HG03196 (cell line): ENCODE measurements around the gene MACF1.

Experiments
- ATAC-seq: cut with Tn5 transposase; IDR thresholded peaks from one replicate; pipeline ENCODE4 v1.9.1; 2021; ENCODE audit not compliant: unreplicated experiment

MACF1 gene

DNA sequence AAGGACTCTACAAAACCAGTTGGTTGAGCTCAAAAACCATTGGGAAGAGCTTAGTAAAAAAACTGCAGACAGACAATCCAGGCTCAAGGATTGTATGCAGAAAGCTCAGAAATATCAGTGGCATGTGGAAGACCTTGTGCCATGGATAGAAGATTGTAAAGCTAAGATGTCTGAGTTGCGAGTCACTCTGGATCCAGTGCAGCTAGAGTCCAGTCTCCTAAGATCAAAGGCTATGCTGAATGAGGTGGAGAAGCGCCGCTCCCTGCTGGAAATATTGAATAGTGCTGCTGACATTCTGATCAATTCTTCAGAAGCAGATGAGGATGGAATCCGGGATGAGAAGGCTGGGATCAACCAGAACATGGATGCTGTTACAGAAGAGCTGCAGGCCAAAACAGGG lies 183.0 kb downstream of the MACF1 start:
- no peak for ATAC-seq

DNA sequence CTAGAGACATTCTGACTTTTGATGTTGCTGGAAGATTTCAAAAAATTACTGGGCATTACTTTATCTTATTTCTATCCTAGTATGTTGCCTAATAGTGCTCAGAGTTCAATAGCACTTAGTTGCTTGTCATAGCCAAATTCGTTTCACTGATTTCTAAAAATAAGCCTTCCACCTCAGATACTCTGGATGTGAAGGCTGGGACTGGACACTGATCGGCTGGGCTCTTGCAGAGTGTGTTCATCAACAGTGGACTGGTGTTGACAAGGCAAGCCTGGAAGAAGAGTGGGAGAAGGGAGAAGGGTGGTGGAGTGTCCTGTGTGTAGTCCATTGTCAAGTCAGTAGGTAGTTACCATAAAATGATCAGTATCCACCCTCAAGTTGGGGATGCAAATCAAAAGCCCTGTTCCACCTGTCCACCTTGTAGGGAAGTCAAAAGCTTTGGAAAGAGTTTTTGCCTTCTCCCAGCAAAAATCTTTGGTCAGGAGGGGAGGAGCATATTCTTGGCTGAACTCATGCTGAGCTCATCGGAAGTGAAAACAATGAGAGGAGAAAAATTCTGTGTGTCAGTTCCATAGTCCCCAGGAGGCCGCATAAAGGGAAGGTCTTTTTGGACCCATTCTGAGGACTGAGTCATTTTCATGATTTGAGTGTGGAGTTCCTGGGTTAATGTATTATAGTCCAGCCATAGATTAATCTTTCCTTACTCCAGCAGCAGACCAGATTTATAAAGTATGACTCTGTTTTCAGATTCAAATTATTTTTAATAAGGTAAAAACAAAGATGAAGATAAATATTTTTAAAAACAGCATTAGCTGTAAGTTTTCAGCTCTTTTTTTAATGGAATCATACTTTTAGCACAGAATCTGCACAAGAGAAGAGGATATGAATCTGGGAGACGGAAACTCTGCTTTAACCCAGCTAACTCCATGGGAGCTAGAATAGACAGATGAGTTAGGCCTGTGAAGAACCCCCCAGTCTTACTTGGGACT lies 187.5 kb downstream of the MACF1 start:
- no peak for ATAC-seq

DNA sequence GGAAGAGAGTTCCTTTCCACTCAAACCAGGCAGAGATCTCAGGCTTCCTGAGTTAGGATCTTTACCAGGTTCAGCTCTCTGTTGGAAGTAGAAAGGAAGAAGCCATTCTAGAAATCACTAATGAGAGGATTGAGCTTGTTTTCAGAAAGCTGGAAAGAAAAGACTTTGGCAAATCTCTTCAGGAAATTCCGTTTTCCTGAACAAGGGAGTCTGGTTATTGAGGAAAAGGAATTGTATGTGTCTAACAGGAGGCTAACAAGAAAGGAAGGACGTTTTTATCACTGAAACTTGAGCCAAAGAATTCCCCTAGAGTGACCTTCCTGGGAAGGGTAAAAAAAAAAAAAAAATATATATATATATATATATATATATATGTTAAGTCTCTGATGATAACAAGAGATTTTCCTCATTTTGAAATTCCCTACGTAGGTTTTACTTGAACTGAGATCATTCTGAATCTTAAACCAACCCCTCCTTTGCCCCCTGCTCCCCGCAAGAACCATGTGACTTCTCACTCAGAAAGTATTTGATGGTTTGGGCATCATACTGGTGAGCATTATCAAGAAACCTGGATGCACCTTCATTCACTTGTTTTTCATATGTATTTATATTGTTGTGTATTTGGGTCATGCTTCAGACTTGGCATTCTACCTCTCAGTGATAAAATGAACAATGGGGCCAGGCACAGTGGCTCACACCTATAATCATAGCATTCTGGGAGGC lies 188.5 kb downstream of the MACF1 start:
- ATAC-seq: no peak

DNA sequence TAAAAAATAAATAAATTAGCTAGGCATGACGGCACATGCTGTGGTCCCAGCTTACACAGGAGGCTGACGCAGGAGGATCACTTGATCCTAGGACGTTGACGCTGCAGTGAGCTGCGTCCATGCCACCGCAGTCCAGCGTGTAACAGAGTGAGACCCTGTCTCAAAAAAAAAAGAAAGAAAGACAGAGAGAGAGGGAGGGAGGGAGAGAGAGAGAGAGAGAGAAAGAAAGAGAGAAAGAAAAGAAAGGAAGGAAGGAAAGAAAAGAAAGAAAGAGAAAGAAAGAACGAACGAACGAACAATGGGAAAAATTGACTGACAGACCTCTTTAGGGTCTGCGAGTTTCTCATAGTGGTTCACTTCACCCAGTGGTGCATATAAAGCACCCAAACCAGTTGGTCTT lies 189.2 kb downstream of the MACF1 start:
- ATAC-seq: no peak

DNA sequence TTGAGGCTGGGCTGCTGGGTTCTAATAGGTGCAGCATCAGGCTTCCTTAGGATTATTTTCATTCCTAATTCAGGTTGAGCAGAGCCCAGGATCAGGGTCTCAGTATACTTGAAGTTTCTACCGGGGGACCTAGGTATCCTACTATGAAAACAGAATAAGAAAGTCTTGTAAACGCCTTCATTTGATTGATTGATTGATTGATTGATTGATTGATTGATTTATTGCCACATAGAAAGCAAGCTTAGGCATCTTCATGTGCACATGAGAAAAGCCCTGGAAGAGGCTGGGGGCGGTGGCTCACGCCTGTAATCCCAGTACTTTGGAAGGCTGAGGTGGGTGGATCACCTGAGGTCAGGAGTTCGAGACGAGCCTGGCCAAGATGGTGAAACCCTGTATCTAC lies 189.6 kb downstream of the MACF1 start:
- no peak for ATAC-seq

DNA sequence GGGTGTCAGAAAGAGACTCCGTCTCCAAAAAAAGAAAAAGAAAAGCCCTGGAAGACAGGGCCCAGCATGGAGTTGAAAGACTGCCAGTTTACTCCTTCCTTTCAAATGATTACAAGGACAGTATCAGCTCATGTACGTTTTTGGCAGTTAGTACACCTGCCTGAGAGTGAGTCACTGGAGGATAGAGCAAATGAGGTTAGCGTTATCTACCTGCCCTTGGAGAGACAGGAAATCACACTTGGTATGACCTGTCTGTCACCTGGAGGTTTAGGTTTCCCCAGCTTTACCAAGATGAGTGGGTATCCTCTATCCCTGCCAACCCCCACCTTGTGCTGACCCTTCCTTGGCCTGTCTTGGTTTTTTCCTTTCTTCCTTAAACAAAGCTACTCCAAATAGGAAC lies 190.1 kb downstream of the MACF1 start:
- ATAC-seq: no peak

DNA sequence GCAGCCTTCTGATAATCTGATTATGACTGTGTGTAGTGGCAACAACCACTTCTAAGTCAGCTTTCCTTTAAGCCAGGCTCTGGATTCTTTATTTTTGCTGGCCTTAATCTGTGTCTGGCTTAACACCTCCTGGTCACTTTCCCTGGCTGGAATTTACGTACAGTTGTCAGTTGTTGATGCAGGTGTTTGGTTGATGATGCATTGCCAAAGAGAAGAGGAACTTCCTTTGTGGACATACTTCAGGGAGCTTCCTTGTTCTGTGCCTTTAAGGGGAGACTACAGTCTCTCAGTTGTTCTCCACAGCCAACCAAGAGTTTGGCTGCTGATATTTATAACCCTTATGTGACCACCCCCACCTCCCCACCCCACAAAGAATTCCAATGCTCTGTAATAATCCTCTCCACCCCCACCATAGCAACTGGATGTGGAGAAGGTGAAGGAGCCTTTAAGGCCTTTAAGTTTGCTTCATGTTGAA lies 190.9 kb downstream of the MACF1 start:
- no peak for ATAC-seq

DNA sequence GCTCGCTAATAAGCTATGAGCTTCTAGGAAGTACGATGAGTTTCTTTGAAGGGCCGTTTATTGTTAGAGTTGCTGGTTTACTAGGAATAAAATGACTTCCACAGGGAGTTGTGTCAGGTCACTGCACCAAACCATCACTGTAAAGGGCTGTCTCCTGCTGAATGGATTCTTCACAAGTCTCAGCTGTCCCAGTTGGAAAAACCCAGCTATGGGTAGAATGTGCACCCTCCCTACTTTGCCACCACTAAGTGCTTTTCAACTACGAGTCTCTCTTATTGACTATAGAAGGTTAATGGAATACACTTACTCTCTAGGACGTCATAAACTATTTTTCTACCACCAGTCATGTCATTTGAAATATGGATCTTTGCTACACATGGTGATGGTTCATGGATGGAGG lies 192.2 kb downstream of the MACF1 start:
- ATAC-seq: no peak

DNA sequence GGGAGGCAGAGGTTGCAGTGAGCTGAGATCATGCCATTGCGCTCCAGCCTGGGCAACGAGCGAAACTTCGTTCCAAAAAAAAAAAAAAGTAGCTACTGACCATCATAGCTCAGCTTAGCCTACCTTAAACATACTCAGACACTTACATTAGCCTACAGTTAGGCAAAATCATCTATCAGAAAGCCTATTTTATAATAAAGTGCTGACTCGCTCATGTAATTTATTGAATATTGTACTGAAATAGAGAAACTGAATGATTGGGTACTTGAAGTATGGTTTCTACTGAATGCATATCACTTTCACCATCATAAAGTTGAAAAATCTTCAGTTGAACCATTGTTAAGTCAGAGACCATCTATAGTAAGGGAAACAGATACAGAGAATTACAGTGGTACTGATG lies 193.0 kb downstream of the MACF1 start:
- ATAC-seq: no peak

DNA sequence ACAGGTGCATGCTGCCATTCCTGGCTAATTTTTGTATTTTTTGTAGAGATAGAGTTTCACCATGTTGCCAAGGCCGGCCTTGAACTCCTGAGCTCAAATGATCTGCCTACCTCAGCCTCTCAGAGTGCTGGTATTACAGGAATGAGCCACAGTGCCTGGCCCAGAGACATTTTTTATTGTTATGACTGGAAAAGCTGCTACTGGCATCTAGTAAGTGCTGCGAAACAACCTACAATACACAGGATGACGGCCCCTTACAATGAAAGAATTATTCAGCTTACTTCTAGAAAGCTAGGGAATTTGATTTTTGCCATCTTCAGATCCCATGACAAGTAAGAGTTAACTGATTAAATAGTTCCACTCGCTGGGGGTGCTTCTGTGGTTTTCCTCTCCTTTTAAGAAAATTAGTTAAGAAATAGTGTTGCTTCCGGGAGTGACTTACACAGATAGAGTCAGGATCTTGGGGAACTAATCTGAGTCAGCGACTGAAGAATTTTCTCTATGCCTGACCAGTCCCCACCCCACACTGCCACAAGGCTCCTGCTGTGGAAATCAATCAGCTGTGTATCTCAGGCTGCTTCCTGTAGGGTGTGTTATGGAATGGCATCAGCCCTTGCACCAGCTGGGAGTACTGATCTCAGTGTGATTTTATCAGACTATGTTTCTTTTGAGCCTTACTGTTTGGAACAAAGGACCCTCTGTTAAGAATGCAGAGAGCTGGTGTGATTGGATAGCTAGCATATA lies 194.0 kb downstream of the MACF1 start:
- no peak for ATAC-seq

DNA sequence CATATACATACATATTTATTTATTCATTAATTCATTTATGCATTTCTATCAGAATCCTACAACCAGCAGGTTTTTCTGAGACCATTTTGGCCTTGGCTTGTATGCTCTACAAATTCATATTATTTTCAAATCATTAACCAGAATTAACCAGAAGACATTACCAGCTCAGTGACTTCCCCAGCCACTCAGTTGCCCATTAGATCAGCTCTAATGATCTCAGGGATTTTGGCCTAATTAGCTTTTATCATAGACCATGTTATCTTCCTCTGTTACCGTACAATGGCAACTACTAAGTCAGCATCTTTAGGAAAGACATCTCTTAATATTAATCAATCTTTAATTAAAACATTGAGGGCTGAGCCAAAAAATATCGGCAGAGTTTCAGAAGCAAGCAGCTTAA lies 196.6 kb downstream of the MACF1 start:
- ATAC-seq: no peak

DNA sequence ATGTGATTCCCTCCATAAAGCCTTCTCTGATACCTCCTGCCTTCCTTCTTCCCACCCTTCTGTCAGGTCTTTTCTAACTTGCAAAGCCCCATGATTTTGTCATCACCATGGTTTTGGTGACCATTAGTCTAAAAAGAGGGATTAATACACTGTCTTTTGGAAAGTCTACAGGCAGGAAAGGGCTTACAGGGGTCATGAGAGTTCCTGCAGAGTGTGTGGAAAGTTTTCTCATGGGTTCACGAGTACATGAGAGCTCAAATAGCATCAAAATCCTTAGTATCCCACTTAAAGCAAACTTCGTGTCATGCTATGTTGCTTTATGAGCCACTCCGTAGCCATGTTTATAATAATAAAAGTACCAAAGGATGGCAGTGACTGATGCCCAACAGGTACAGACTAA lies 200.4 kb downstream of the MACF1 start:
- ATAC-seq: no peak

DNA sequence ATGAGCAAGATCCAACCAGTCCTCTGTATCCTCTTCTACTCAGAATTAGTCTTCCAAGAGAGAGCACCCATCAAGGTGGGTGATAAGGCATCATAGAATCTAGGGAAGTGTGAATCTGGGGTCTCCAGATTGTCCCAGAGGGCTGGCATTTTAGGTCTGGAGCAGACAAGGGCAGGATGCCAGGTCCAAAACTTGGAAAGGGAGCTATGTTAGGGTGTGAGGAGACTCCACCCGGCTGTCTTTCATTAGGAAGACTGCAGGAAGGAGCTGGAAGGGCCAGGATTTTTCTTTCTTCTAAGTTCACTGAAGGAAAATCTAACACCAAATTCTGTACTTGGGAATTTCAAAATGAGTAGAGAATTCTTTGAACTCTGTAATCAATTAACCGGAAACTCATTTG lies 200.9 kb downstream of the MACF1 start:
- ATAC-seq: no peak

DNA sequence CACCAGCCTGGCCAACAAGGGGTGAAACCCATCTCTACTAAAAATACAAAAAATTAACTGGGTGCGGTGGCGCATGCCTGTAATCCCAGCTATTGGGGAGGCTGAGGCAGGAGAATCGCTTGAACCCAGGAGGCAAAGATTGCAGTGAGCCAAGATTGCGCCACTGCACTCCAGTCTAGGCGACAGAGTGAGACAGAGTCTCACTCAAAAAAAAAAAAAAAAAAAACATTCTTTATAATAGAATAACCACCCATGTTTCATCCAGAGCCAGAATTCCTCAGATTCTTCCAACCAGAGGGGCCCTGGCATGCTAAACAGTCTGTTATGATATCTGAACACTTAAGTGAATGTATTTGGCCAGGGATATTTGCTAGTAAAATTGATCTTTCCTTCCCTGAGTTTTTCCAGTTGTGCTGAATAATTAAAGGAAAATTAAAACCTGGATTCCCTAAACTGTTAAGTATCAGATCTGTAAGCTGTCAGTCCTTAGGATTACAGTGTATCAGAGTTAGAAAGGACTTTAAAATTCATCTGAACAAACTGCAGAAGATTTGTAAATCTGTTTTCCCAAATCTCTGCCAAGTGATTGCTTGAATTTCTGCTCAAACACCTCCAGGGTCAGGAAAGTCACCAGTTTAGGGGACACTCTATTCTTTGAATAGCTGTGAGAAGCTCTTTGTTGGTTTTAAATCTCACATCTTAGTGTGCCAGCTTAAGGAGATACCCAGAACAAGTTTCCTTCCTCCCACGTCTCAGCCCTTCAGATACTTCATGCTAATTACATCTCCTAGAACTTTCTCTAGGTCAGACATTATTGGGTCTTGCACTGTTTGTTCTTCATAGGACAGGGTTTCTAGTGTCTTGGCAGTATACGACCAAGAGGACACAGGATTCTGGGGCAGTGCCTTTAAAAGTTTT lies 202.3 kb downstream of the MACF1 start:
- ATAC-seq: no peak

DNA sequence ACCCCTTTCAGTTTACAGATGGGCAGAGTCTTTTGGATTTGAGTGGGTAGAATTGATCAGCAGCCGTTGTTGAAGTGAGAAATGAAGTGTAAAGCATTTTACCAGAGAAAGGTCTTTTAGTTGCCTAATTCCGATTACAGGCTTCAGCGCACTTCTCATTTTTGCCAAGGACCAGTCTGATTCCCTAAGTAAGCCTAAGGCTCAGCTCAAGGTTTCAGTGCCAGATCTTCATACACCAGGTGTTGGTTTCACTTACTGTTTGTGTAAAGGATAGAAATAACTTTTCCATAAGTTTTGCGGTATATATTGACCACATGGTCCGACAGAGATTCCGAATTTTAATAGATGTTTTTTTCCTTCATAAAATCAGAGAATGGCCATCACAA lies 203.0 kb downstream of the MACF1 start:
- no peak for ATAC-seq

DNA sequence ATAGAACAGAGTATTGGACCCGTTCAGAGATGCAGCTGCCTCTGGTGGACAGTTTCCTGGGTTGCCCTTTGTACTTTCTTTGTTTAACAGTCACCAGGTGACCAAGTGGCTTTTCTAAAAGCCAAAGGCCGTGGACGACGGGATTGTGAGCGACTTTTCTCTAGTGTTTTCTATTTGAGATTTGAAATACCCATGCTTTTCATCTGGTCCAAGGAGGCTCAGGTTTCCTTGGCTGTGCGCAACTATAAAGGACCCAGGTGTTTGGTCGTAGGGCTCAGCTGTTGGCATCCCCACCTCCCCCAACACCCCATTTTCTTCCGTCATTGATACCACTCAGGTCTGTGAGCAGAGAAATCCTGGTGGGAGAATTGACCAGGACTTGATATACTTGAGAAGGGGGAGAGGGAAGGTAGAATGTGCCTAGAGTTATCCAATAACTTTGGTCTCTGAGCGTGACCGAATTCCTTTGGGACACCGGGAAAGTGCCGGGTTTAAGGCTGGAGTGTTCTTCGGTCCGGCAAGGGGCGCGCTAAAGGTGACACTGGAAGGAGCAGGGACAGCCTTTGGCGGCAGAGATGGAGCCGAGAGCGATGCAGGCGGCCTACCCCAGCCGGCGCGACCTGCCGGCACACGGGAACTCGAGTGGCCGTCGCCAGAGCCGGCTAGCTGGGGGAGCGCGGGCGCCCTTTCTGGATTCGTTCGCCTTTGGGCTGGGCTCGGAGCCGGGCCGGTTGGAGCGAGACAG lies 203.6 kb downstream of the MACF1 start:
- no peak for ATAC-seq

DNA sequence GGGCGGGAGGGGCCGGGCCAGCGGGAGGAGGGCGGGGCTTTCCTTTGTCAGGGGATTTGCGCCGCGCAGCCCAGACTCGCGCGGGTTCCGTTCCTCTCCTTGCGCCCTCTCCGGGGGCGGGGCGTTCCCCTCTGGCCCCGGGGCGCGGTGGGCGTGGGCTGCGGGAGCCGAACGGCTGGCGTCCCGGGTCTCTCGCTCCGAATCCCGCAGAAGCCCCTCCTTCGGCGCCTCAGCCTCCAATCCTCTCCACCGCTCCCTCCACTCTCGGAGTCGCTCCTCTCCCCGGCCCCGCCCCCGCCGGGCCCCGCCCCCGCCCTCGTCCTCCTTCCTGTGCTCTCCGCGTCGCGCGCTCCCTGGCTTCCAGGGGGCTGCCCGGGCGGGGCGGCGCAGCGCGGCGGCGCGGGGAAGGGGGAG lies 204.2 kb downstream of the MACF1 start:
- peak; percentile 68 for ATAC-seq

DNA sequence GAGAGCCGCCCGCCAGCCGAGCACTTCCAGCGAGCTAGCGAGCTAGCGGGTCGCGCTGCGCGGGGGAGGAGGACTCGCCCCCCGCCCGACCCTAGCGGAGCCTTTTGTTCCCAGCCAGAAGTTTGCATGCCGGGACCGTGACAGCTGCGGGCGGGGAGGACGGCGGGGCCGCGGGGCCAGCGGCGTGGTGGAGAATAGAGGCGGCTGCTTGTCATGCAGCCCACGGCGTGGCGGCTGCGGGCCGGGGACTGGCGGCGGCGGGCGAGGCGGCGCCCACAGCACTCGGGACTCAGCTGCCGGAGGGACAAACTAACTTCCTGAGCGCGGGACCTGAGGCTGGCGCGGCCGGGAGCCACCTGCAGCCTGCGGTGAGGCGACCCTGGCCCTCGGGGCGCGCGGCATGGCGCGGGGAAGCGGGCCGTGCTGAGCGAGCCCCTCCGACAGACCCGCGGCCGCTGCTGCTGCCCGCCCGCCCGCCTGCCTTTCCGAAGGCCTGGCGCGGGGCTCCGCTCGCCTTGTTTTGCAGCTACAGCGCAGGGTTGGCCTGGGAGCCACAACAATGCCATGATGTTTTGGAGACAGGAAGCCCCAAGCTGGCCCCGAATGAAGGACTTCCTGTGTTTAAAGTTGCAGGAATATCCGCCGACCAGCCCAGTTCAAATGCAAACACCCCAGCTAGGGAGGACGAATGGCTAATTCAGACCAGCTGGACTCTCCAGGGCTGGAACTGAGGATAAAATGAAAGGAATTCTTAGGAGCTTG lies 204.7 kb downstream of the MACF1 start:
- ATAC-seq: no peak

DNA sequence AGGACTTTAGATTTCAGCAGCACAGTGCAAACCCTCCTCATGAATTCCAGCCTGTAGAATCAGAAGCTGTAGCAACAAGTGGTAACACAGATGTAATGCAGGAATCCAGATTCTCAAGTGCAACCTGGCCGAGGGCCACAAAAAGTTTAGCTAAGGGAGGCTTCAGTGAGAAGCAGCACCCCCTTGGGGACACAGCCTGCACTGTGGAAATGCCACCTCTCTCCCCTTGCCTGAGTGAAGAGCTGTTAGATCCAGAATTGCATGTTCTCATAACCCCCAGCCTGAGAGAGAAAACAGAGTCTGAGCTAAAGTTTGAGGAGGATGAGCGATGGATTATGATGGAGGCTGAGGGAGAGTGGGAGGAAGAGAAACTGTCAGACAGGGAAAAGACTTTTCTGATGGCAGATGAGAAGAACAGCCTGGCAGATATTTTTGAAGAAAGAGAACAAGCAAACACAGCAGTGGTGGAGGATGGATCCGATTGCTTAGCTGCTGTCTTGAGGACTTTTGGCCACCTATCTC lies 206.5 kb downstream of the MACF1 start:
- no peak for ATAC-seq
